Testis (tissue), 2 donors: Measurements from ENCODE around the gene SGCG.

Experiments
- POLR2A ChIP-seq: fragments of 450-650 bp; IDR thresholded peaks from one replicate; pipeline ENCODE4 v1.6.1; 2017; ENCODE audit warnings: antibody characterized with exemption, mild to moderate bottlenecking, moderate library complexity
- TF ChIP-seq, protein P1 (sequence below), 3 experiments: fragments of 450-650 bp in 2 of 3; fragments of 200-600 bp in 1 of 3; sonication (generic) in 1 of 3; IDR thresholded peaks; one replicate each; pipeline ENCODE4 v1.5.1; 2016 to 2019; ENCODE audit warnings: antibody characterized with exemption in 3 of 3, mild to moderate bottlenecking in 2 of 3, moderate library complexity in 1 of 3

DNA sequence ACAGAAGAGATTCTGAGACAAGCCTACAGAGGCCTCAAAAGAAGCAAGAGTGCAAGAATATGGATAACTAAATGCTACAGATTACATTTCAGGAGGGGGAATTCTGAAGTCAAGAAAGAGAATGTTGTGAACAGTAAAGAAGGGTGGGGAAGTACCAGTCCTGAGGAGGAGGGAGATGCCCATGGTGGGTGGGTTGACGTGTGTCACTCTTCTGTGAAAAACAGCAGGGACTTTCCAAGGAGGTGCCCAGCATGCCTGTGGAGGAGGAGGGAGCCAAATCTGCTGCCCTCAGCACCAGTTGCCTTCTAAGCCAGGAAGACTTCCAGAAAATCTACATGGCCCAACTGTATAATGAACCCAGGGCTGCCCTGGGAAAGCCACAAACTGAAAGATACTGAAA lies 87.7 kb downstream of the SGCG start:
- TF ChIP-seq, protein P1, sequence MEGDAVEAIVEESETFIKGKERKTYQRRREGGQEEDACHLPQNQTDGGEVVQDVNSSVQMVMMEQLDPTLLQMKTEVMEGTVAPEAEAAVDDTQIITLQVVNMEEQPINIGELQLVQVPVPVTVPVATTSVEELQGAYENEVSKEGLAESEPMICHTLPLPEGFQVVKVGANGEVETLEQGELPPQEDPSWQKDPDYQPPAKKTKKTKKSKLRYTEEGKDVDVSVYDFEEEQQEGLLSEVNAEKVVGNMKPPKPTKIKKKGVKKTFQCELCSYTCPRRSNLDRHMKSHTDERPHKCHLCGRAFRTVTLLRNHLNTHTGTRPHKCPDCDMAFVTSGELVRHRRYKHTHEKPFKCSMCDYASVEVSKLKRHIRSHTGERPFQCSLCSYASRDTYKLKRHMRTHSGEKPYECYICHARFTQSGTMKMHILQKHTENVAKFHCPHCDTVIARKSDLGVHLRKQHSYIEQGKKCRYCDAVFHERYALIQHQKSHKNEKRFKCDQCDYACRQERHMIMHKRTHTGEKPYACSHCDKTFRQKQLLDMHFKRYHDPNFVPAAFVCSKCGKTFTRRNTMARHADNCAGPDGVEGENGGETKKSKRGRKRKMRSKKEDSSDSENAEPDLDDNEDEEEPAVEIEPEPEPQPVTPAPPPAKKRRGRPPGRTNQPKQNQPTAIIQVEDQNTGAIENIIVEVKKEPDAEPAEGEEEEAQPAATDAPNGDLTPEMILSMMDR (IDR thresholded peaks at IDR 0.05), result no peak
- no peak for TF ChIP-seq POLR2A
